Cardiac muscle cell (in vitro differentiated cells and primary cell): ENCODE results near the gene MAP3K19. TPM values are rescaled to one million over a fixed set of nuclear protein-coding genes. Genes with fewer than 3 reads are reported as not detected.
"Not testable (repeated sequence)": the region's sequence is repeated elsewhere in the genome, so short reads cannot be mapped to it uniquely, and the experiment has no call there.

ENCODE experiments used
- DNase-seq, 2 donors: peaks; one replicate each; pipeline versions ENCODE4 v3.0.0 to v3.0.0-alpha.2; 2010 to 2017; ENCODE audit warnings: low read depth in 1 of 2, low spot score in 1 of 2
- H3K27ac ChIP-seq: fragments of 200-600 bp; sonication (generic); 2 replicates; pipeline ENCODE4 v1.5.1; 2016
- H3K27me3 ChIP-seq: fragments of 200-600 bp; sonication (generic); 2 replicates; pipeline ENCODE4 v1.6.0; 2016; ENCODE audit warnings: control low read depth
- H3K36me3 ChIP-seq: fragments of 200-600 bp; sonication (generic); 2 replicates; pipeline ENCODE4 v1.5.1; 2016; ENCODE audit warnings: control low read depth
- H3K4me1 ChIP-seq: fragments of 200-600 bp; sonication (generic); 2 replicates; pipeline ENCODE4 v1.8.1; 2017; ENCODE audit warnings: low read depth, mild to moderate bottlenecking, mixed run types
- H3K4me3 ChIP-seq: fragments of 200-600 bp; sonication (generic); 2 replicates; pipeline ENCODE4 v1.5.1; 2016; ENCODE audit warnings: mild to moderate bottlenecking
- H3K9me3 ChIP-seq: fragments of 200-600 bp; sonication (generic); 2 replicates; pipeline ENCODE4 v1.5.1; 2017; ENCODE audit warnings: low read depth, mild to moderate bottlenecking, control low read depth
- polyA plus RNA-seq: library from polyadenylated mRNA; unstranded; fragments of >200 nt; fragmentation: Nextera tagmentation; extraction: Ambion mirVana; gene quantifications from 2 replicates; pipeline ENCODE4 v1.2.1, GENCODE V29; 2016
- total RNA-seq: library from RNA; depleted of rRNA; stranded (reverse); fragments of >200 nt; gene quantifications from 2 replicates; pipeline ENCODE4 v1.2.3, GENCODE V29; 2016
- TF ChIP-seq, protein P1 (sequence below): IDR thresholded peaks from 2 replicates; pipeline ENCODE4 v1.5.1; 2012; ENCODE audit warnings: low read depth, mild to moderate bottlenecking, low read length

Gene MAP3K19
- total and polyA plus RNA-seq, 2 experiments from 2014 or later: not detected

DNA sequence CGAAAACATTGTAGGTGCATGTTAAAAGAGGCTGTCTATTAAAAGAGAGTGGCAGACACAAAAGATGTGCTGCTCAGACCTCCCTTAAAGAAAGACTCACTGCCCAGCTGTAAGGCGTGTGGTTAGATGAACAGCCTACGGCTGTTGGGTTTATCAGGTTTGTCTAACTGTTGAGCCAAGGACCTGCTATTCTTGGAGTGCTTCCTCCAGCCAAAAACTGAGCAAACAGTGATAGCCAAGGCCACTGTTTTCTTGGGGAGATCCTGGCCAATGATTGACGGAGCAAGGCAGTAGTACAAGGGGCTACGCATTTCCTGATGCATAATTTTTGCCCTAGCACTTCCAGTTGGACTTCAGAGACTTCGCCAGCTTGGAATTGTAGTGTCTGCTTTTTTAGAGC is 3.4 kb upstream of the MAP3K19 start:
- Histone ChIP-seq H3K9me3 (no peaks in the 10 kb centered on the region), H3K36me3 (no peaks in the 10 kb centered on the region), H3K4me1 (peaks cover 17% of the 10 kb centered on the region), H3K27me3 (no peaks in the 10 kb centered on the region), H3K27ac (peak overlapping the region; percentile 74), H3K4me3 (no peak overlapping the region)
- TF ChIP-seq, protein P1, sequence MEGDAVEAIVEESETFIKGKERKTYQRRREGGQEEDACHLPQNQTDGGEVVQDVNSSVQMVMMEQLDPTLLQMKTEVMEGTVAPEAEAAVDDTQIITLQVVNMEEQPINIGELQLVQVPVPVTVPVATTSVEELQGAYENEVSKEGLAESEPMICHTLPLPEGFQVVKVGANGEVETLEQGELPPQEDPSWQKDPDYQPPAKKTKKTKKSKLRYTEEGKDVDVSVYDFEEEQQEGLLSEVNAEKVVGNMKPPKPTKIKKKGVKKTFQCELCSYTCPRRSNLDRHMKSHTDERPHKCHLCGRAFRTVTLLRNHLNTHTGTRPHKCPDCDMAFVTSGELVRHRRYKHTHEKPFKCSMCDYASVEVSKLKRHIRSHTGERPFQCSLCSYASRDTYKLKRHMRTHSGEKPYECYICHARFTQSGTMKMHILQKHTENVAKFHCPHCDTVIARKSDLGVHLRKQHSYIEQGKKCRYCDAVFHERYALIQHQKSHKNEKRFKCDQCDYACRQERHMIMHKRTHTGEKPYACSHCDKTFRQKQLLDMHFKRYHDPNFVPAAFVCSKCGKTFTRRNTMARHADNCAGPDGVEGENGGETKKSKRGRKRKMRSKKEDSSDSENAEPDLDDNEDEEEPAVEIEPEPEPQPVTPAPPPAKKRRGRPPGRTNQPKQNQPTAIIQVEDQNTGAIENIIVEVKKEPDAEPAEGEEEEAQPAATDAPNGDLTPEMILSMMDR: no peak
- no peak for DNase-seq

DNA sequence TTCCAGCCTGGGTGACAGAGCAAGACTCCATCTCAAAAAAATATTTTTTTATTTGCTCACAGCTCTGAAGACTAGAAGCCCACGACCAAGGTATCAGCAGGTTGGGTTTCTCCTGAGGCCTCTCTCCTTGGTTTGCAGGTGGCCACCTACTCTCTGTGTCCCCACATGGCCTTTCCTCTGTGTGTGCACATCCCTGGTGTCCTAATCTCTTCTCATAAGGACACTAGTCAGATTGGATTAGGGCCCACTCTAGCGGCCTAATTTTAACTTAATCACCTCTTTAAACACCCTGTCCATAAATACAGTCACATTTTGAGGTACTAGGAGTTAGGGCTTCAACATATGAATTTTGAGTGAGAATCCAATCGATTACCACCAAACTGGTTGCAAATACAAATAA is 2.9 kb upstream of the MAP3K19 start:
- no peaks in the 10 kb centered on the region for H3K9me3 ChIP-seq
- H3K4me1 ChIP-seq: peaks cover 17% of the 10 kb centered on the region
- no peaks in the 10 kb centered on the region for H3K36me3 ChIP-seq

DNA sequence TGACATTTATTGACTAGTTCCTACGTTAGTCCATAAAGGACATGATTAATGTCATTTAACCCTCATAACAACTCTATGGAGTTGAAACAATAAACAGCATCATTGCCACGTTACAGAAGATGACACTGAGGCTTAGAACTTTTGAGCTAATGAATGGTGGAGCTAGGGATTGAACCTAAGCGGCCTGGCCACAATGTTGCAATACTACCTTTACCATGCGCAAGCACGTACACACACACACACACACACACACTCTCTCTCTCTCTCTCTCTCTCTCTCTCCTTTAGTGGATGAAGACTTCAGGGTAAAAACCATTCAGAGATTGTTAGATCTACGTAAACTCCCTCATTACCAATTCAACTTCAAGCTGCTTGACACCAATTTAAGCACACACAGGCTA is 875 bp upstream of the MAP3K19 start:
- Histone ChIP-seq H3K27me3 (no peaks in the 10 kb centered on the region), H3K4me3 (no peak overlapping the region), H3K27ac (no peak overlapping the region), H3K36me3 (no peaks in the 10 kb centered on the region), H3K4me1 (peaks cover 14% of the 10 kb centered on the region), H3K9me3 (no peaks in the 10 kb centered on the region)
- TF ChIP-seq, protein P1: no peak
- no peak for DNase-seq

More for the DNA sequence above, 2.9 kb upstream of the MAP3K19 start:
- H3K27me3 ChIP-seq: no peaks in the 10 kb centered on the region
- DNase-seq: no peak
- TF ChIP-seq, protein P1: no peak
- no peak overlapping the region for H3K4me3 ChIP-seq
- peak overlapping the region; percentile 74 for H3K27ac ChIP-seq

DNA sequence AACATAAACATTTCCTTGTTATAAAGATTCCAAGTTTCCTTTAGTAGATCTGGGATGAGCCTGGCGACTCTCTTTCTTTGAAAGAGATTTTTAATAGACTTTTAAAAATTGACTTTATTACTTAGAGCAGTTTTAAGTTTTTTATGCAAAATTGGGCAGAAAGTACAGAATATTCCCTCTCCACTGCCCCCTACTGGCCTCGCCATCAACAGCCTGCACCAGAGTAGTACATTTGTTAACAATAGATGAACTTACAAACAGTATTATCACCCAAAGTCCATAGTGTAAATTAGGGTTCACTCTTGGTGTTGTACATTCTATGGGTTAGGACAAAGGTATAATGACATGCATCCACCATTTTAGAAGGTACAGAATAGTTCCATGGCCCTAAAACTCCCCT is 3.9 kb downstream of the MAP3K19 start:
- no peak overlapping the region for H3K27ac ChIP-seq
- TF ChIP-seq, protein P1: peak; percentile 50
- H3K4me1 ChIP-seq: no peaks in the 10 kb centered on the region
- H3K9me3 ChIP-seq: no peaks in the 10 kb centered on the region
- H3K27me3 ChIP-seq: no peaks in the 10 kb centered on the region
- no peak overlapping the region for H3K4me3 ChIP-seq
- no peaks in the 10 kb centered on the region for H3K36me3 ChIP-seq
- DNase-seq: peak in 1 of 2 donors; percentile 5

DNA sequence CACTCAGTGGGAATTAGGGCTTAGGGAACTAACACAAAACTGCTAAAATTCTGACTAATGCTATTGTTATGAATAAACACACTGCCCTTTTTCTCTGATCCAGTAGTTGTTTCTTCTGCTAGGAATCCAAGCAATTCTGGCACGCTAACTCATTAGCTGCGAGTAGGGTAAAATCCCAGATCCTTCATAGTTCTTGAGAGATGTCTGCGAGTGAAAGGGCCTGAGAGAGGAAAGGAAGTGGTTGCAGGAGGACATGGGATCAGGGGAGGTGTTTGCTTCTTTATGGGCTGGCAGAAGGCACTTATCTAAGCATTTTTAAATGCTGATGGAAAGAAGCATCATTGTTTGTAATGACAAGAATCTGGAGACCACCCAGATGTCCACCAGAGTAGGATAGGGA is 9.4 kb downstream of the MAP3K19 start:
- H3K4me3 ChIP-seq: no peak overlapping the region
- H3K36me3 ChIP-seq: no peaks in the 10 kb centered on the region
- H3K9me3 ChIP-seq: no peaks in the 10 kb centered on the region

DNA sequence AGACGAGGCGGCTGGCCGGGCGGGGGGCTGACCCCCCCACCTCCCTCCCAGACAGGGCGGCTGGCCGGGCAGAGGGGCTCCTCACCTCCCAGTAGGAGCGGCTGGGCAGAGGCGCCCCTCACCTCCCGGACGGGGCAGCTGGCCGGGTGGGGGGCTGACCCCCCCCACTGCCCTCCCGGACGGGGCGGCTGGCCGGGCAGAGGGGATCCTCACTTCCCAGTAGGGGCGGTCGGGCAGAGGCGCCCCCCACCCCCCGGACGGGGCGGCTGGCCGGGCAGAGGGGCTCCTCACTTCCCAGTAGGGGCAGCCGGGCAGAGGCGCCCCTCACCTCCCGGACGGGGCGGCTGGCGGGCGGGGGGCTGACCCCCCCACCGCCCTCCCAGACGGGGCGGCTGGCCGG is 14.0 kb downstream of the MAP3K19 start:
- not testable (repeated sequence) for DNase-seq

More for the DNA sequence above, 9.4 kb downstream of the MAP3K19 start:
- no peak for DNase-seq
- Histone ChIP-seq H3K27me3 (no peaks in the 10 kb centered on the region), H3K27ac (no peak overlapping the region), H3K4me1 (no peaks in the 10 kb centered on the region)
- TF ChIP-seq, protein P1: no peak

More for the DNA sequence above, 14.0 kb downstream of the MAP3K19 start:
- not testable (repeated sequence) for H3K4me3 ChIP-seq, H3K27ac ChIP-seq, H3K27me3 ChIP-seq, H3K36me3 ChIP-seq, H3K4me1 ChIP-seq, H3K9me3 ChIP-seq
